HepG2 (cell line): ENCODE data around the gene SCN2A. TPM values are rescaled to one million over a fixed set of nuclear protein-coding genes. Genes with fewer than 3 reads are reported as not detected.

ENCODE experiments used
- ATAC-seq: fragments of 200-7000 bp; cut with Tn5 transposase; 3 replicates; pipeline ENCODE4 v1.9.1; 2020; ENCODE audit warnings: mild to moderate bottlenecking, moderate library complexity
- BruUV-seq: library from RNA; stranded (reverse); fragments of 400-500 nt; replicated peaks from 2 replicates; lab custom pipeline; 2021; lab: Mats Ljungman, UMichigan
- CTCF ChIA-PET: fragments of 300-600 bp; formaldehyde crosslinking; extraction: SDS; loops from one replicate; lab custom pipeline; 2021; ENCODE audit warnings: low total read pairs, inconsistent platforms, low intra/inter-chr PET ratio; lab: Yijun Ruan, JAX
- POLR2A ChIA-PET: fragments of 350-600 bp; sonication (Branson Sonifier 250); formaldehyde crosslinking; loops from one replicate; lab custom pipeline; 2020; ENCODE audit warnings: antibody characterized with exemption, inconsistent platforms; lab: Yijun Ruan, JAX
- DNase-seq: peaks from one replicate; pipeline ENCODE4 v3.0.0-alpha.2; 2015; ENCODE audit warnings: low spot score
- FAIRE-seq: peaks from 3 replicates; lab custom pipeline; 2011; peaks lifted over from hg19 to GRCh38; lab: Jason Lieb, UNC
- H2AFZ ChIP-seq: one replicate; pipeline ENCODE4 v1.6.1; 2011; ENCODE audit warnings: low read length, inconsistent platforms
- H3K27ac ChIP-seq: fragments of 300-600 bp; 3 replicates; pipeline ENCODE4 v1.8.0; 2011; ENCODE audit warnings: mixed run types, mild to moderate bottlenecking, mixed read lengths, low read length, inconsistent platforms; ENCODE audit not compliant: insufficient read depth; ENCODE audit errors: extremely low read length
- H3K27me3 ChIP-seq, 2 experiments: fragments of 200-600 bp in 1 of 2; 2 replicates in 1 of 2; 3 replicates in 1 of 2; pipeline versions ENCODE4 v1.6.0 to v1.8.0; 2011; ENCODE audit warnings: low read length in 2 of 2, mild to moderate bottlenecking in 2 of 2, moderate library complexity in 2 of 2, inconsistent platforms in 1 of 2; ENCODE audit not compliant: insufficient read depth in 2 of 2, control insufficient read depth in 1 of 2
- H3K36me3 ChIP-seq, 2 experiments: fragments of 200-600 bp in 1 of 2; replicated peaks in 1 of 2; 2 replicates in 1 of 2; 3 replicates in 1 of 2; pipeline versions ENCODE4 v1.5.1 to v1.8.0; 2011; ENCODE audit warnings: low read length in 2 of 2, inconsistent platforms in 1 of 2; ENCODE audit not compliant: insufficient read depth in 2 of 2, control insufficient read depth in 1 of 2
- H3K4me1 ChIP-seq: 2 replicates; pipeline ENCODE4 v1.5.1; 2012; ENCODE audit warnings: low read length, inconsistent platforms; ENCODE audit not compliant: insufficient read depth
- H3K4me2 ChIP-seq: 2 replicates; pipeline ENCODE4 v1.6.0; 2011; ENCODE audit warnings: low read depth, low read length, inconsistent platforms
- H3K4me3 ChIP-seq, 3 experiments: fragments of 200-600 bp in 1 of 3; sonication (generic), shearing (Covaris generic) in 1 of 3; replicated peaks in 1 of 3; 2 replicates each; pipeline ENCODE4 v1.5.1; 2011 to 2016; ENCODE audit warnings: low read length in 3 of 3, inconsistent platforms in 2 of 3, low read depth in 2 of 3, mild to moderate bottlenecking in 2 of 3, control low read depth in 1 of 3, mixed read lengths in 1 of 3; ENCODE audit not compliant: insufficient read depth in 1 of 3
- H3K79me2 ChIP-seq: one replicate; pipeline ENCODE4 v1.6.1; 2011; ENCODE audit warnings: low read length, inconsistent platforms; ENCODE audit not compliant: insufficient read depth
- H3K9ac ChIP-seq: 2 replicates; pipeline ENCODE4 v1.6.0; 2011; ENCODE audit warnings: mild to moderate bottlenecking, low read depth, low read length, inconsistent platforms; ENCODE audit not compliant: insufficient read depth
- H3K9me3 ChIP-seq: 2 replicates; pipeline ENCODE4 v1.5.1; 2012; ENCODE audit warnings: mild to moderate bottlenecking, low read length
- H4K20me1 ChIP-seq: 2 replicates; pipeline ENCODE4 v1.6.0; 2011; ENCODE audit warnings: inconsistent platforms, mild to moderate bottlenecking, low read length, moderate library complexity; ENCODE audit not compliant: insufficient read depth
- AKAP8 ChIP-seq: sonication (generic); formaldehyde crosslinking; IDR thresholded peaks from 2 replicates; pipeline ENCODE4 v1.5.1; 2020; ENCODE audit warnings: mild to moderate bottlenecking, missing genetic modification reagents
- HOXD1 ChIP-seq: sonication (generic); formaldehyde crosslinking; IDR thresholded peaks from 2 replicates; pipeline ENCODE4 v1.5.0; 2020; ENCODE audit warnings: missing genetic modification reagents
- JUNB ChIP-seq: sonication (generic); formaldehyde crosslinking; IDR thresholded peaks from 2 replicates; pipeline ENCODE4 v1.8.0; 2022; ENCODE audit warnings: missing genetic modification reagents, mild to moderate bottlenecking, borderline replicate concordance
- MIXL1 ChIP-seq: IDR thresholded peaks from 2 replicates; pipeline ENCODE4 v1.6.1; 2016
- RFXAP ChIP-seq: sonication (generic); formaldehyde crosslinking; IDR thresholded peaks from 2 replicates; pipeline ENCODE4 v1.4.0; 2020; ENCODE audit warnings: missing genetic modification reagents, borderline replicate concordance
- SETDB1 ChIP-seq: sonication (generic); formaldehyde crosslinking; IDR thresholded peaks from 2 replicates; pipeline ENCODE4 v1.5.1; 2020; ENCODE audit warnings: missing genetic modification reagents, mild to moderate bottlenecking, borderline replicate concordance
- YY1 ChIP-seq: IDR thresholded peaks from 2 replicates; pipeline ENCODE4 v1.6.1; 2011; ENCODE audit warnings: low read length, low read depth, moderate library complexity, mild to moderate bottlenecking; ENCODE audit not compliant: insufficient read depth, insufficient replicate concordance
- ZMAT3 ChIP-seq: sonication (generic); formaldehyde crosslinking; conservative IDR thresholded peaks from 2 replicates; pipeline ENCODE4 v1.7.0; 2021; ENCODE audit warnings: missing genetic modification reagents
- ZNF282 ChIP-seq: fragments of 450-650 bp; IDR thresholded peaks from 2 replicates; pipeline ENCODE4 v1.6.1; 2018; ENCODE audit not compliant: partially characterized antibody
- ZNF431 ChIP-seq: sonication (generic); formaldehyde crosslinking; IDR thresholded peaks from 2 replicates; pipeline ENCODE4 v1.9.0; 2022; ENCODE audit warnings: missing genetic modification reagents, low read depth, mild to moderate bottlenecking, borderline replicate concordance
- ZNF616 ChIP-seq: sonication (generic); formaldehyde crosslinking; IDR thresholded peaks from 2 replicates; pipeline ENCODE4 v1.5.0; 2020; ENCODE audit warnings: low read depth, mild to moderate bottlenecking, missing genetic modification reagents
- WGBS: methylation state at CpG from one replicate; pipeline ENCODE4 v1.1.6; 2017; ENCODE audit warnings: low lambda C conversion rate; 5-methylcytosine and 5-hydroxymethylcytosine counted together
- in situ Hi-C: cut with HindIII; loops from 2 replicates; pipeline ENCODE4 v1.10.0; 2017; ENCODE audit warnings: low pct_unique_long_range_greater_than_20kb; ENCODE audit not compliant: extremely low pct_ligation_motif_present
- intact Hi-C: fragments of 100-400 bp; cut with micrococcal nuclease; formaldehyde crosslinking; loops from one replicate; pipeline ENCODE4 v1.10.0; 2022; ENCODE audit not compliant: unreplicated experiment
- polyA plus RNA-seq, 8 experiments: library from polyadenylated mRNA; depleted of rRNA in 3 of 8; stranded (reverse) in 7 of 8; unstranded in 1 of 8; fragments of >200 nt; fragmentation: Illumina TruSeq in 4 of 8; extraction: Trizol in 4 of 8; gene quantifications; 2 replicates each; pipeline versions ENCODE4 v1.2.1 to v1.2.3, GENCODE V29; 2011 to 2016; ENCODE audit warnings: low read depth in 4 of 8, missing spikeins in 1 of 8, mixed read lengths in 1 of 8; ENCODE audit not compliant: insufficient read depth in 1 of 8
- total RNA-seq, 5 experiments: library from RNA; depleted of rRNA; stranded (reverse); fragments of >200 nt; fragmentation: Illumina TruSeq; extraction: Trizol; gene quantifications; 2 replicates each; pipeline ENCODE4 v1.2.3, GENCODE V29; 2016; ENCODE audit warnings: low read depth in 1 of 5
- TF ChIP-seq, protein P1 (sequence below): sonication (generic); formaldehyde crosslinking; IDR thresholded peaks from 2 replicates; pipeline ENCODE4 v1.8.1; 2023; ENCODE audit warnings: mild to moderate bottlenecking, moderate library complexity, missing genetic modification reagents
- TF ChIP-seq, protein P2 (sequence below): sonication (generic); formaldehyde crosslinking; IDR thresholded peaks from 2 replicates; pipeline ENCODE4 v1.8.0; 2022; ENCODE audit warnings: missing genetic modification reagents, mild to moderate bottlenecking, inconsistent platforms, borderline replicate concordance
- TF ChIP-seq, protein P3 (sequence below): sonication (generic); formaldehyde crosslinking; IDR thresholded peaks from 2 replicates; pipeline ENCODE4 v1.4.0; 2020; ENCODE audit warnings: missing genetic modification reagents

The SCN2A gene
- total and polyA plus RNA-seq, 2 of the 13 experiments (the other 11 are each of a cell fraction or from before 2014, with no cell fraction given), result 0.20 to 0.30 TPM

DNA sequence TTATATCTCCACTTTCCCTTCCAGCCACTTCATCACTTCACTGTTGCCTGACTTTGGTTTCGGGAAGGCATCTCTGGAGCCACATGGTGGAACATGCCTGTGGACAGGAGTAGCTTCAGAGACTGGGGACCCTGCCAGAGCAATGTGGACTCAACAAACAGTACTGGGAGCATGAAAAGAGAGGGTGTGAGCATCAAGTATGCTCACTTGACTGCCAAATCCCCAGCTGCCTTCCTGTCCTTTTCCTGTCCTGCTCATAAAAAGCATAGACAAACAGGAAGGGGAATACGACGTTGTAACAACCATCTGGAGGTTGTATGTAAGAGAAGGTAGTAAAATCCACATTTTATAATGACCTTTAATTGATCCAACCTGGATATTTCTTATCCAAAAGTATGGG lies 169.0 kb downstream of the SCN2A start:
- H2AFZ ChIP-seq, result no peak overlapping the region
- ATAC-seq, result no peak
- no peak for TF ChIP-seq MIXL1 (CRISPR knock-in tag)
- TF ChIP-seq SETDB1, result no peak
- TF ChIP-seq HOXD1 (CRISPR knock-in tag), result no peak
- TF ChIP-seq, protein P1, sequence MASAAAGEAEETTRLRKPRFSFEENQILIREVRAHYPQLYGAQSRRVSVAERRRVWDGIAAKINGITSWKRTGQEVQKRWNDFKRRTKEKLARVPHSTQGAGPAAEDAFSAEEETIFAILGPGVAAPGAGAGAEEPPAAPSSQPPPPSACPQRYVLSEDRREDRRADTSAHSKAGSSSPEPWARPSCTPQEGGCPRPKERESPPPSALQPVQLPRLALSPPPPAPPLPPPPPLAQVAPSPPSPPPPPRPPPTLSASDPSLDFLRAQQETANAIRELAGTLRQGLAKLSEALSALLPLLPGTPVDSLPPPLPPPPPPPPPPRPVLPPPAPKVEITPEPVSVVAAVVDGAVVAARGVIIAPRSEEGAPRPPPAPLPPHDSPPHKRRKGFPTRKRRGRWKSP (CRISPR knock-in tag), result no peak
- TF ChIP-seq JUNB (CRISPR knock-in tag), result no peak
- TF ChIP-seq, all 625 proteins: peak for 0
- no peak overlapping the region for H3K9ac ChIP-seq
- no peaks in the 10 kb centered on the region for H3K9me3 ChIP-seq
- DNase-seq, result no peak
- no TSS peak for BruUV-seq
- no peaks in the 10 kb centered on the region for H3K79me2 ChIP-seq
- H4K20me1 ChIP-seq, result no peaks in the 10 kb centered on the region
- CTCF ChIA-PET, result no interaction called here
- H3K27ac ChIP-seq, result no peak overlapping the region
- H3K4me3 ChIP-seq, result no peak overlapping the region
- no peaks in the 10 kb centered on the region for H3K27me3 ChIP-seq
- no peak for FAIRE-seq
- POLR2A ChIA-PET, result no interaction called here
- intact Hi-C loops (no loop called here), in situ Hi-C loops (no loop called here)
- no peak overlapping the region for H3K4me2 ChIP-seq
- no peaks in the 10 kb centered on the region for H3K4me1 ChIP-seq
- WGBS, result 5% methylated on average over 3 of the region's 3 CpGs
- no peaks in the 10 kb centered on the region for H3K36me3 ChIP-seq

DNA sequence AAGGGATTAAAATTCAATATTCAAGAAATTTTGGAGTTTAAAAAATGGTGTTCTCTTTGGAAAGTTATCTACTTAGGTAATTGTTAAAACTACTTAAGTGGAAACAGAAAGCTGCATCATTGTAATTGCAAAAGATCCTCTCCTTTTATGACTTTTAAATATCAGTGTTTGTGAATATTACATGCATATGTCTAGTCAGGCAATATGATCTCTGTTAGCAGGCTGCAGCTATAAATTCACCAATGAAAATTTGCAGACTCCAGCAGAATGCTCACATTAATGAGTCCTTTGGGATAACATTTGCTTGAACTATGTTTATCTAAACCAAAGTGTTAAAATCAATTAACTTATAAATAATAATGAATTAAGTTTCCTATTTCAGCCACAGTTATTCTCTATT lies 171.1 kb downstream of the SCN2A start:
- no peaks in the 10 kb centered on the region for H3K27me3 ChIP-seq
- H4K20me1 ChIP-seq, result no peaks in the 10 kb centered on the region
- H3K9me3 ChIP-seq, result no peaks in the 10 kb centered on the region
- POLR2A ChIA-PET, result no interaction called here
- H3K27ac ChIP-seq, result no peak overlapping the region
- no peaks in the 10 kb centered on the region for H3K4me1 ChIP-seq
- H3K4me3 ChIP-seq, result no peak overlapping the region
- BruUV-seq, result no TSS peak
- DNase-seq (no peak), FAIRE-seq (no peak), ATAC-seq (no peak)
- no peak overlapping the region for H2AFZ ChIP-seq
- H3K36me3 ChIP-seq, result no peaks in the 10 kb centered on the region
- intact Hi-C loops (no loop called here), in situ Hi-C loops (no loop called here)
- CTCF ChIA-PET, result no interaction called here
- no peak overlapping the region for H3K9ac ChIP-seq
- H3K4me2 ChIP-seq, result no peak overlapping the region
- no peaks in the 10 kb centered on the region for H3K79me2 ChIP-seq
- TF ChIP-seq ZNF616 (CRISPR knock-in tag) (no peak), RFXAP (CRISPR knock-in tag) (no peak), YY1 (no peak), AKAP8 (CRISPR knock-in tag) (no peak), ZNF282 (no peak), ZNF431 (no peak), ZMAT3 (no peak)
- TF ChIP-seq, protein P2, sequence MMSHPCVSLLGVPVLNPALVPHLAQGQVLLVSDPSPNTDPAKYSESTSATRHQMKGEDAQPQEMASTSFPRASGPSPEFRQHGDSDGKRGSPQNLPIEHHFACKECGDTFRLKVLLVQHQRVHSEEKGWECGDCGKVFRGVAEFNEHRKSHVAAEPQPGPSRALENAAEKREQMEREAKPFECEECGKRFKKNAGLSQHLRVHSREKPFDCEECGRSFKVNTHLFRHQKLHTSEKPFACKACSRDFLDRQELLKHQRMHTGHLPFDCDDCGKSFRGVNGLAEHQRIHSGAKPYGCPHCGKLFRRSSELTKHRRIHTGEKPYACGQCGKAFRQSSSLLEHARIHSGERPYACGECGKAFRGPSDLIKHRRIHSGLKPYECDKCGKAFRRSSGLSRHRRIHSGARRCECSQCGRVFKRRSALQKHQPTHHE (CRISPR knock-in tag), result no peak
- TF ChIP-seq, protein P3, sequence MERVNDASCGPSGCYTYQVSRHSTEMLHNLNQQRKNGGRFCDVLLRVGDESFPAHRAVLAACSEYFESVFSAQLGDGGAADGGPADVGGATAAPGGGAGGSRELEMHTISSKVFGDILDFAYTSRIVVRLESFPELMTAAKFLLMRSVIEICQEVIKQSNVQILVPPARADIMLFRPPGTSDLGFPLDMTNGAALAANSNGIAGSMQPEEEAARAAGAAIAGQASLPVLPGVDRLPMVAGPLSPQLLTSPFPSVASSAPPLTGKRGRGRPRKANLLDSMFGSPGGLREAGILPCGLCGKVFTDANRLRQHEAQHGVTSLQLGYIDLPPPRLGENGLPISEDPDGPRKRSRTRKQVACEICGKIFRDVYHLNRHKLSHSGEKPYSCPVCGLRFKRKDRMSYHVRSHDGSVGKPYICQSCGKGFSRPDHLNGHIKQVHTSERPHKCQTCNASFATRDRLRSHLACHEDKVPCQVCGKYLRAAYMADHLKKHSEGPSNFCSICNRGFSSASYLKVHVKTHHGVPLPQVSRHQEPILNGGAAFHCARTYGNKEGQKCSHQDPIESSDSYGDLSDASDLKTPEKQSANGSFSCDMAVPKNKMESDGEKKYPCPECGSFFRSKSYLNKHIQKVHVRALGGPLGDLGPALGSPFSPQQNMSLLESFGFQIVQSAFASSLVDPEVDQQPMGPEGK, result no peak
